ENCODE data around the gene MAJIN.
"Not testable (repeated sequence)": the region's sequence is repeated elsewhere in the genome, so short reads cannot be mapped to it uniquely, and the experiment has no call there.

The MAJIN gene, protein sequence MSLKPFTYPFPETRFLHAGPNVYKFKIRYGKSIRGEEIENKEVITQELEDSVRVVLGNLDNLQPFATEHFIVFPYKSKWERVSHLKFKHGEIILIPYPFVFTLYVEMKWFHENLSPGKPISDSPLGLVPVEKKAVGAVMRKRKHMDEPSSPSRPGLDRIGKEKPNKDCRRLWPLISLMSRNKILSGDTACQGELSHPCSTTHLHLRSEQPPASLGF

DNA sequence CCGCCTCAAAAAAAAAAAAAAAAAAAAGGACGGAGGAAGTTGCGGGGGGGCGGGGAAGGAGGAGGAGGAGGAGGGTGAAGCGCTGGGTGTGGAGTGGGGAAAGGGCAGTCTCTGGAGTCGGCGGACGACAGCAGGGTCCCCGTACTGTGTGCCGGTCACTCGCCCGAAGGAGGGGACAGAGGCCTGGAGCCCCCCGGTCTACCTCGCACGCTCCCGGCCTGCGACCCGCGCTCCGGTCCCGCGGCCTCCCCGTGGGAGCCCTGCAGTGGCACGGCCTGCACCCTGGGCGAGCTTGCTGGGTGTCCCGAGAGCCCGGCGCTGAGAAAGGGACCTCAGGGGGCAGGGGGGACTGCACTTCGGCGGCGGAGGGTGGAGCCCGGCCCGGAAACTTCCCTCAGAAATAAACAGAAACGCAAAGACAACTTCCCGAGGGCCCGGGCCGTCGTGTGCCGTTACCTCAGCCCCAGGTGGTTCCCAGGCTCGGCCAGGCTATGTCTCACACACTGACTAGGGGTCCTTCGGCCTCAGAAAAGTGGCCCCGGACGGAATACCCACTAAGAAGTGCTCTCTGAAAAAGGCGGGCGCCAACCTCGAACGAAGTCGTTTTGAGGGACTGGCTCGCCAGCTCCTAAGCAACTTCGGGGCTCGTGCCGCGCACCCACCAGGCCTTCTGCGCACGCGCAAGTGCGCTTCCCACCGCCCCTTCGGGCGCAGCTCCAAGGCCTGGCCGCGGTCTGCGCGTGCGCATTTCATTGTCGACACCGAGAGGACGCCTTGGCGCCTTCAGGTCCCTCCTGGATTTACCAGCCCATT lies at the start of gene MAJIN:
Gene MAJIN, minus strand, starts transcription at position 688 of the 813 bp plus-strand sequence. CDS start 12,703 bp downstream, outside the sequence.
- DNase-seq (ENCODE audit: low read depth): peak; percentile 84

DNA sequence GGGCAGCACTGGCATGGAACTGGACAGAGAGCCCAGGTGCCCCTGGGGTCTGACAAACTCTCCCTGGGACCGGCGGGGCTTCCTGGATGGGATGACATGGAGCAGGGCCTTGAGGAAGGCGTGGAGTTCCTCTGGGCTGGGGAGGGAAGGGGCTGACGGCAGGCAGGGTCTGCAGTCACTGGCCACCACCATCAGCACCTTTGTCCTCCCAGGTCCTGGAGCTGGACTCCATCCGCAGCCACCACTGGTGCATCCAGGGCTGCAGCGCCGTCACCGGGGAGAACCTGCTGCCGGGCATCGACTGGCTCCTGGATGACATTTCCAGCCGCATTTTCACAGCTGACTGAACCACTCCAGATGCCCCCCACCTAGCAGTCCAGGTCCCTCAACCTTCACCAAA lies 49.6 kb upstream of the MAJIN start:
- no peak for DNase-seq (ENCODE audit: low read depth)

DNA sequence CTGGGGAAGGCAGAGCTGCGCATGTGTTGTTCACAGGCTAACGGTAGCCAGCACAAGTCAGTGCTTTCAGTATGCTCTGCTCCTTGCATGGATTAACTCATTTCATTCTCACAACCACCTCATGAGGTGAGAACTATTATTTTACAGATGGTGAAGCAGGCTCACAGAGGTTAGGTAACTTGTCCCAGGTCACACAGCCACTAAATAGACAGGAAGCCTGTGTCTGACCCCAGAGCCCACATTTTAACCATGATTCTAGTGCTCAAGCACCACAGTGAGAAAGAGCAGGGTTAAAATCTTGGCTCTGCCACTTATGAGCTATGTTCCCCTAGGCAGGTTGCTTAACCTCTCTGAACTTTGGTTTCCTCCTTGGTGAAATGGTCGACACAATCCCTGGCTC lies 49.1 kb upstream of the MAJIN start:
- DNase-seq (ENCODE audit: low read depth): no peak

DNA sequence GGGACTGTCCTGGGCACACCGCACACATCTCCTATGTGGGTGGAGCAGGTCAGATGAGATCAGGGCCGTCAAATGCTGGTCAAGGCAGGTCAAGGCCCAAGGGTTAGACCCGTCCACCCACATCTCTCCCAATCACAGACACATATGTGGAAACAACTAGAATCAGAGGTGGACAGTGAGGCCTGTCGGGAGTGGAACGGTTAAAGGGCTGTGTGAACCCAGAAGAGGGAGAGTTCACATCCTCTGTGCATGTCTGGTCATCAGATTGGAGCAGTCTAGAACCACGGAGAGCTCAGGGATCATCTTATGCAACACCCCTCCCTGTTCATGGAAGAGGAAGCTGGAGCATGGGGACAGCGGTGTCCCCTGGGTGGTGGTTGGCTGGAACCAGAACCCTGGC lies 47.9 kb upstream of the MAJIN start:
- DNase-seq (ENCODE audit: low read depth): no peak

DNA sequence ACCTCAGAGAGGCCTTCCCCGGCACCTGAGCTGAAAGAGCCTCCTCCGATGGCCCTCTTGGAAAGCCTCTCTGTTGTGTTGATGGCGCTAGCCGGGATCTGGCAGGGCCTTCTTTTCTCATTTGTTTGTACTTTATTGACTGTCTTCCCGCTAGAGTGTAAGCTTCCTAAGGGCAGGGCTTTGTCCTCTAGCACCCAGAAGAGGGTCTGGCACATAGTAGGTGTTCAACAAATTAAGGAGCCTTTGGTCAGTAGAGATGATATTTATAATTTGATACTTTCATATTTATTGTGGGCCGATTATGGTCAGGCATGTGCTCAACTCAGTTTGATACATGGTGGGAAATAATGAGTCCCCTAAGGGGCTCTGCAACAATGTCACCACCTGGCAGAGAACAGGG lies 46.0 kb upstream of the MAJIN start:
- no peak for DNase-seq (ENCODE audit: low read depth)

DNA sequence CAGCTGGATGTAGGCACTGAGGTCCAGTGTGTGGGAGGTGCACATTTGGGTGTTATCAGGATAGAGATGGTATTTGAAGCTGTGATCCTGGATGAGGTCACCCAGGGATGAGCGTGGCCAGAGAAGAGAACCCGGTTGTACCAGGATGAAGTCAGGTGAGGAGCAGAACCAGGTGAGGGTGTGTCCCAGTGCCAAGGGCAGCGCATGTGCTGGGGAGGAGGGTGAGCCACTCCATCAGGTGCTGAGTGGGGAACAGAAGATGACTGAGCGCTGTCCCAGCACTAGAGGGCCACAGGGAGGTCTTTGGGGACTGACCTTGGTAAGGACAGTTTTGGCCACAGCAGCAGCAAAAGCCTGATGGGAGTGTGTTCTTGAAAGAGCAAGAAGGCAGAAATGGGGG lies 44.8 kb upstream of the MAJIN start:
- DNase-seq (ENCODE audit: low read depth): no peak

DNA sequence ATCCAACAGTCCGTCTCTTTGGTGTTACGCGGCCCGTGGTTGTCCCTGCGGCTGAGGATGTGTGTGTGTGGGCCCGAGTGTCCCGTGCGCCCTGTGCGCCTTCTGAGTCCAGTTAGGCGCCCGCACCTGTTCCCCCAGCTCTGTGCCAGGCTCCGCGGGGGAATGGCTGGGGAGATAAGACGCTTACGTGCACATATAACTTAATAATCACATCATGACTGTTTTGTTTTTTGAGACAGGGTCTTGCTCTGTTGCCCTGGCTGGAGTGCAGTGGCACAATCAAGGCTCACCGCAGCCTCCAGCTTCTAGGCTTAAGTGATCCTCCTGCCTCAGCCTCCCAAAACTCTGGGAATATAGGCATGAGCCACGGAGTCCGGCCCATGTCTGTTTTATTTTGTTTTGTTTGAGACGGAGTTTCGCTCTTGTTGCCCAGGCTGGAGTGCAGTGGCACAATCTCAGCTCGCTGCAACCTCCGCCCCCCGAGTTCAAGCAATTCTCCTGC lies 42.9 kb upstream of the MAJIN start:
- no peak for DNase-seq (ENCODE audit: low read depth)

DNA sequence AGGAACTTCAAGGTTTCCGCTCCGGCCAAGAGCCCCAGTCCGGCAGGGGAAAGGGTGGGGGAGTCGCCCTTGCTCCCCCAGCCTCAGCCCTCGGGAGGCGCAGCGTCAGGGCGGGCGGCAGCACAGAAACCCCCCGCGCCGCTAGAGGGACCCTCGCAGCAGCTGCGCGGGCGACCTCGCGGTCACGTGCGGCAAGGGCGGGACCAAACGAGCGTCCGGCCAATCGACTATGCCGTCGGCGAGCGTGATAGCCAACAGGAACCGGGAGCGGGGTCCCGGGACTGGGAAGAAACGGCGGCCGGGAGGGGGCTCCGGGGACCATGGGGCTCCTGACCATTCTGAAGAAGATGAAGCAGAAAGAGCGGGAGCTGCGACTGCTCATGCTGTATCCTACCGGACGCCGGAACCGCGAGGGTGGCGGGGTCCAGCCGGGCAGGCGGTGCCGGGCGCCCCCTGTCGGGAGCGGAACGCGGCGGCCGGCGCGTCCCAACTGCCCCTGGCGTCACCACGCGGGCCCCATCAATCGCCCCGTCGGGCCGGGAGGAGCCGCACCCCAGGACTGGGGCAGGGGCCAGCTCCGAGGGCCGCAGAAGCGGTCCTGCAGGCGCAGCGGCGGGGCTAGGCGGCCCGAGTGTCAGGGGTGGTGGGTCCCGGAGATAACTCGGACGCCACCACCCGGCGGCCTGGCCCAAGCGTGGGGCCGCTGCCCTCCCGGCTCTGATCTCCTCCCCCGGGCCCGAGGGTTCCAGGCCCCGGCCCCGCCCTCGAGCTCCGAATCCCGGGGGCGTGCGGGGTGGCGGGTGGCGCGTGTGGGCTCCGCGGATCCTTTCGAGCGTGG lies 42.2 kb upstream of the MAJIN start, which contains the start of gene ARL2:
Gene ARL2, plus strand, starts transcription at position 273 of the 838 bp plus-strand sequence. Its CDS starts 48 bp downstream, at position 321.
- peak; percentile 67 for DNase-seq (ENCODE audit: low read depth)

DNA sequence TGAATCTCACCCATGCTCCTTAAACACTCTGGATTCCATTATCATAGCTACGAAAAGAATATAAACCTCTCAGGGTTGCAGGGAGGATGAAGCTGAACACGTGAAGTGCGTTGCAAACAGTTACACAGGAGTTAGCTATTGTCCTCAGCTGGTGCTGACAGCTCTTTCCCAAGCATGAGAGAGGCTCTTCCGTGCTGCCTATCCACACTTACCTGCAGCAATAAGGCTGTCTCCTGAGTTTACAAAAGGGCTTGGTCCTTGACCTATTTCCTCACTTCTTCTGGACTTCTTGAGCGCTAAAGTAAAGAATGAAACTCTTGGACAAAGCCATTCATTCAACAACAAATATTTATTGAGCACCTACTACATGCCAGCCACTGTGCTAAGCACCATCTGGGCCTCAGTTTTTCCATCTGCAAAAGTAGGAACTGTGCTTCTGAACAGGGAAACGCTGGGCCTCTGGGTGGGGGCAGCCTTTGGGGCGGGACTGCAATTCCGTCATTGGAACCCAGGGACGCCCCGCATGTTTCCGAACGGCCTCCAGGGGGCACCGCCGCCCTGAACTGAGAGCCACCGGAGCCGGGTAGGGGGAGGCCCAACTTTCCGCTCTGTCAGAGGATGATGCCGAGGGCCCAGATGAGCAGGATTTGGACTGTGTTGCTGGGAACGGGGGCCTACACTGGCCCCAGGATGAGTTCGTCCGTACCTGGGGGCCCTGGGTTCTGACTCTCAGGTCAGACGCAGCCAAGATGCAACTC lies 41.4 kb upstream of the MAJIN start:
- DNase-seq (ENCODE audit: low read depth): peak; percentile 77

DNA sequence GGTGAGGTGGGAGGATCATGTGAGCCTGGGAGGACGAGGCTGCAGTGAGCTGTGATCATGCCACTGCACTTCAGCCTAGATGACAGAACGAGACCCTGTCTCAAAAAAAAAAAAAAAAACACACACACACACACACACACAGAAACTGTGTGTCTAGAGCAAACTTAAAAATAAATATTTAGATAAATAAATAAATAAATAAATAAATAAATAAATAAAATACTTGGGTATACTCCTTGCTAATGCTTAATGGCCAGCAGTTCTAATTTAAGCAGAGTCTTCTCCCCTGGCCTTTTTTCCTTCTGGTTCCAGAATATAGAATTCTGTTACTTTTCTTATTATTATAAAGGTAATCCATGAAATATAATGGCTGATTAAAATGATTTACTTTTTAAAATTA lies 37.0 kb upstream of the MAJIN start:
- DNase-seq (ENCODE audit: low read depth): no peak

DNA sequence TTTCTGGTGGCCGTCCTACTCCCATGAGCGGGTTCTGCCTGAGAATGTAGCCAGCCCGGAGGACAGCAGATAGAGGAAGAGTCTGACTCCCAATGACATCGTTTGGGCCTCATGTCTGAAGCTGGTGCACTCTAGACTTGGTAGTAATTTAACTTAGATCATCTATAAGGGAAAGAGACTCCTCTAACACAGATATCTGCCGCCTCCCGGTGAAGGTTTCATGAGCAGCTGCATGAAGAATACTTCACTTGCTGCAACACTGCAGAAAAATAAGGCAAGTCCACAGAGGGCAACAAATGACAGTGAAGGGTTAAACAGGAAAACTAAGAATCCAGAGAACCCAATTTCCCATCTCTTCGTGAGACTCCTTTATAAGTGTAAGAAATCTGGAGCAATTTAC lies 36.1 kb upstream of the MAJIN start:
- no peak for DNase-seq (ENCODE audit: low read depth)

DNA sequence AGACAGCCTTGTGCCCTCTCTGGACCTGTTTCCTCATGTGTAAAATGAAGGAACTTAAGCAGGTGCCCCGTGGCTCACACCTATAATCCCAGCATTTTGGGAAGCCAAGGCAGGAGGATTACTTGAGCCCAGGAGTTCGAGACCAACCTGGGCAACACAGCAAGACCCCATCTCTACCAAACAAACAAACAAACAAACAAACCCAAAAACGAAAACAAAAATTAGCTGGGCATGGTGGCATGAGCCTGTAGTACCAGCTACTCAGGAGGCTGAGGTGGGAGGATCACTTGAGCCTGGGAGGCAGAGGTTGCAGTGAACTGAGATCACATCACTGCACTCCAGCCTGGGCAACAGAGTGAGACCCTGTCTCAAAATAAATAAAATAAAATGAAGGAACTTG lies 32.1 kb upstream of the MAJIN start:
- DNase-seq (ENCODE audit: low read depth): not testable (repeated sequence)

DNA sequence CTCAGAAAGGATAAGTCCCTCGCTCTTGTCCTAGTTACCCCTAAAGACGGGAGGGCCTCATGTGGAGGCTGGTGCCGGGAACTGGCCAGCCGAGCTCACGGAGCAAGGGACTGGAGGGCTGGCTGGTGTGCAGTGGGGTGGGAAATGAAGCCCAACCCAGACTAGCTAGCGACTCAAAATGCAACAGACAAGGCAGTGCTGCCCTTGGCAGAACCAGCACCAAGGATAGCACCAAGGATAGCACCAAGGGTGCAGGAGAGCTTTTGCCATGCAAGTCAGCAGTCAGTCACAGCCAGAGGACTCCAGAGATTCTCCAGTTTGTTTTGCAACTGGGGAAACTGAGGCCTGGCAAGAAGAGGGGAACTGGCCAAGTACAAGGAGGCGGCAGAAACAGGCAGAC lies 31.4 kb upstream of the MAJIN start:
- no peak for DNase-seq (ENCODE audit: low read depth)

DNA sequence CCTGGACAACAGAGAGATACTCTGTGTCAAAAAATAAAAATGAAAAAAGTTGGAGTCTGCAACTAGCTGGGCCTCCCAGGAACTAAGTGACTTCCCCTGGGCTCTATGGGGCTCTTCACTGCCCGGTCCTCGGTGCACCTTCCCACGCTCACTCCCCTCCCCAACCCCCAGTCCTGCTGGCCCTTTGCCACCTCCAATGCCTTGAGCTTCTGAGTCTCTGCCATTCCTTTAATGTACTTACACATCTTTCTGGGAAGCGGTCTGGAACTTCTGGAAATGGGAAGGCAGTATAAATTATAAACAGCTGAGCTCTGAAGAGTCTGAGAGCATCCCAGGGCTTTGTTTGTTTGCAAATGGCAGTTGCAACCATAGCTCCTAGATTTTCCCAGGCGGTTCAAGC lies 30.8 kb upstream of the MAJIN start:
- DNase-seq (ENCODE audit: low read depth): no peak

DNA sequence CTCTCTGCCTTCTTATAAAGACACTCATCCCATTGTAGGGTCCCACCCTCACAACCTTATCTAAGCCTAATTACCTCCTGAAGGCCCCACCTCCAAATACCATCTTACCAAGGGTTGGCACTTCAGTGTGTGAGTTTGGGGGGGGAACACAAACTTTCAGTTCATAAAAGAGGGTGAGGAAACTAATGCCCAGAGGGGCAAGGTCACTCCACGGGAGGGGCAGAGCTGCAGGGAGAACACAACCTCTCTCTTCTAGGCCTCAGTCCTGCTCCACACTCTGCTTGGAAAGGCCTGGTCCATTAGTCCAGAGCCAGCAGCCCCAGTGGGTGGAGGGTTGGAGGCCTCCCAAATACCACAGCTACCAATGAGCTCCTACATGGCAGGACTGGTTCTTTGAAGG lies 27.6 kb upstream of the MAJIN start:
- no peak for DNase-seq (ENCODE audit: low read depth)

DNA sequence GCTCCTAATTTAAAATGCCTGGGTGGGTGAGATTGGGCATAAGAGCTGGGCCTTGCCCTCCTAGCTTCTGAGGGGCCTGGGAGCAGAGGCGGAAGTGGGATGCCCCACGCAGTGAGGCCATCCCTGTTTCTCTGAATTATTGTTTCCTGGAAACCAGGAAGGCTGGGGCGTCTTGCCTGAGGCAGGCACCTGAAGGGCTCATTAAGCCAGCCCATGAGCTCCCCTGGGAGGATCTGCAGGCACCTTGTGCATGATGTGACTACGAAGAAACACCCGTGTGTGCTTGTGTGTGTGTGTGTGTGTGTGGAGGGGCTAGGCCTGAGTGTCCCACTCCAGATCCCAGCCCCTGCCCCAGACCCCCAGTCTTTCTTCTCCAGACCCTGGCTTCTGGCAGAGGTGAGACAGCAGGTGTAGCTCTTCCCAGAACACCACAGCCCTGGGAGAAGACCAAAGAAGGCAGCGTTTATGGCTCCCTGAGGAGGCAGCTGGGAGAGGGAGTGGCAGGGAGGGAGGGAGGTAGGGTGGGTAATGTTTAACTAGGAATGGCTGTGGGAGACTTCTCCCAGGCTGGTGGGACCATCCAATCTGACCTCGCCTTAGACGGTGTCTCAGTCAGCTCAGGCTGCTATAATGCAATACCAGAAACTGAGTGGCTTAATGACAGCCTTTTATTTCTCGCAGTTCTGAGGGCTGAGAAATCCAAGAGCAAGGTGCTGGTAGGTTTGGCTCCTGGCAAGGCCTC lies 27.0 kb upstream of the MAJIN start:
- DNase-seq (ENCODE audit: low read depth): no peak

DNA sequence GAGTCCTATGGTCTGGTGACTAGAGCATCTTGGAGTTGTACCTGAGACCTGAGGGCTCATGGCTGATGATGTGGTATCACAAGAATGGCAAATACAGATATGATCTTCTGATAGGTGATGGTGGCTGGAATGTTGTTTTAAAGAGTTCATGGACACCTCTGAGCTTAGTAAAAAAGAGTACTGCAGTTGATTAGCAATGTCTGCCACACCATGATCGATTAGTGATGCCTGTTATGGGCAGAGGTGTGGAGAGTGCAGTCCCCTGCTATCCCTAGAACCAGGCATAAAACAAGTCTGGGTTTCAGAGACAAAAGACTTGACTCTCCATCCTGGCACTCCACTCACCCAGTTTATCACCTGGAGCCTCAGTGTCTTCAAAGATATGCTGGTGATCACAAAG lies 26.2 kb upstream of the MAJIN start:
- no peak for DNase-seq (ENCODE audit: low read depth)

DNA sequence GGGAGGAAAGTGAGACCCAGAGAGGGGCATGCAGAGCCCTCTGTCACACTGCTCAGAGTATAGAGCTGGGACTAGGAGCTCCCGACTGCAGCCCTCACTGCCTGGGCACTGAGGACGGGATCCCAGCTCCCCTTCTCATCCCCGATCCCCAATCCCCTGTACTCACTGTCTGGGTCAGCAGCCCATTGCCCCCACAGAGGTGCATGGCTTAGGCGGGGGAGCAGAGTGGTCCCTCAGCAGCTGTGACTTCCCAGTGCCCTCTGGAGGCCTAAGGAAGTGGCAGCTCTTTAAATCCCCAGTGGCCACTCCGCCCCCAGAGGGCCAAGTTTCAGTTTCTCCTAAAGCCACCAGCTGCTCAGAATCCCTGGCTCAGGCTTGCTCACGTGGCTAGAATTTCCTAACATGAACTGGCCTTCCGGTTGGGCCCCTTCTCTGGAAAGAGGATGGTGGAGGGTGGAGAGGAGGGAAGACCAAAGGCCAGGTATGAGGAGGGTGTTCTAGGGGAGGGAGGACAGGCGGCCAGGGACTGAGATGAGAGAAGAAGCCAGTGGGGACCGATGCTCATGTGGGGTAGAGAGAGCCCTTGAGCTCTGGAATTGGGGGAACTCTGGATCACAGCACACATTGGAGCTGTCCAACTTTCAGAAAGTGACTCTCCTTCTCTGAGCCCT lies 24.9 kb upstream of the MAJIN start, which contains the start of gene BATF2:
Gene BATF2, minus strand, starts transcription at position 262 of the 671 bp plus-strand sequence. Its CDS starts 57 bp downstream, at position 205.
- no peak for DNase-seq (ENCODE audit: low read depth)

DNA sequence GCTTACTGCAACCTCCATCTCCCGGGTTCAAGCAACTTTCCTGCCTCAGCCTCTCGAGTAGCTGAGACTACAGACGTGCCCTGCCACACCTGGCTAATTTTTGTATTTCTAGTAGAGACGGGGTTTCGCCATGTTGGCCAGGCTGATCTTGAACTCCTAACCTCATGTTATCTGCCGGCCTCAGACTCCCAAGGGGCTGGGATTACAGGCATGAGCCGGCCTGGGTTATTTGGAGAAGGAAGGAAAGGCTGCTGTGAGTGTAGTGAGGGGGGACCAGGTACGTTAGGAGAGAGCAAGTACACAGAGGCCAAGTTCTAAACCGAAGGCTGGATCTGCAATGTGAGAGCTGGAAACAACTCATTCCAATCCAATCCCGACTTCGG lies 24.4 kb upstream of the MAJIN start:
- no peak for DNase-seq (ENCODE audit: low read depth)

DNA sequence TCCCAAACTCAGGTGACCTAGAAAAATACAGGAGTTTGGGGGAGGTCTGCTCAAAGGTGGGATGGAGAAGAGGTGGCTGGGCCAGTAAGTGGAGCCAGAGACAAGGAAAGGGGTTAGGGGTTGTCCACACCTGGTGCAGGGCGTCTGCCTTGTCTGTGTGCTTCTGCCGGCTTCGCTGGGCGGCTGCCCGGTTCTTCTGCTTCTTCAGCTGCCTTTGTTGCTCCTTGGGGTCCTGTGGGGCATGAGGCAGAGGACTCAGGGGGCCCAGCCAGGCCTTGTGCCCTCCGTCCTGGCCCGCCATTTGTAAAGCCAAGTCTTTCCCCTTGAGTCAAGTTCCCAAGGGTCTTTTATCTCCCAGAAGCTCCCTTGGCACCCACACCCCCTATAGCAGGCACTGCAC lies 22.4 kb upstream of the MAJIN start:
- no peak for DNase-seq (ENCODE audit: low read depth)
